OCI-LY3 (cell line): ENCODE data around the gene ZNF438.

Experiments used
- CTCF ChIP-seq: fragments of 200-600, 300-600 bp; sonication (generic); IDR thresholded peaks from 2 replicates; pipeline ENCODE4 v1.5.1; 2014; ENCODE audit warnings: antibody characterized with exemption, low read length, low read depth
- EZH2phosphoT487 ChIP-seq: fragments of 200-600 bp; shearing (Covaris generic); IDR thresholded peaks from 2 replicates; pipeline ENCODE4 v1.6.1; 2018; ENCODE audit warnings: antibody characterized with exemption, mixed run types, low read depth

DNA sequence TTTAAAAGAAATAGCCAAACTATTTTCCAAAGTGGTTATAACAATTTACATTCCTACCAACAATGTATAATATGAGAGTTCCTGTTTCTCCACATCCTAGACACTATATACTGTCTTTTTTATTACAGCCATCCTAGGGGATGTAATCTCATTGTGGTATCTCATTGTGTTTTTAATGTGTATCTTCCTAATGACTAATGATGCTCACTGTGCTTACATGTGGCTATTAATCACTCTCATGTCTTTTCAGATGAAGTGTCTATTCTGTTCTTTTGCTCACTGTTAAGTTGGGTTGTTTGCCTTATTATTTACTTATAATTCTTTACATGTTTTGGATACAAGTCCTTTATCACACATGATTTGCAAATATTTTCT, 71.8 kb downstream of the ZNF438 start:
- TF ChIP-seq CTCF = no peak
- no peak for TF ChIP-seq EZH2phosphoT487
